Trophoblast cell (in vitro differentiated cells and primary cell): Measurements from ENCODE around the gene EYS.

Experiments
- DNase-seq, 2 donors: peaks; one replicate each; pipeline ENCODE4 v3.0.0-alpha.2; 2016
- H2AFZ ChIP-seq: 2 replicates; pipeline ENCODE4 v1.6.1; 2013; ENCODE audit warnings: low read length, moderate library complexity, mild to moderate bottlenecking; ENCODE audit not compliant: insufficient read depth, poor library complexity
- H2AK5ac ChIP-seq: 2 replicates; pipeline ENCODE4 v1.6.1; 2013; ENCODE audit warnings: mild to moderate bottlenecking, low read length
- H2BK120ac ChIP-seq: 2 replicates; pipeline ENCODE4 v1.6.1; 2013; ENCODE audit warnings: low read length, mild to moderate bottlenecking, moderate library complexity; ENCODE audit not compliant: insufficient read depth, poor library complexity
- H2BK12ac ChIP-seq: 2 replicates; pipeline ENCODE4 v1.6.1; 2013; ENCODE audit warnings: mild to moderate bottlenecking, low read length, moderate library complexity
- H2BK5ac ChIP-seq: 2 replicates; pipeline ENCODE4 v1.6.1; 2013; ENCODE audit warnings: low read length, low read depth, moderate library complexity, mild to moderate bottlenecking; ENCODE audit not compliant: poor library complexity
- H3K14ac ChIP-seq: 2 replicates; pipeline ENCODE4 v1.6.1; 2013; ENCODE audit warnings: mild to moderate bottlenecking, low read length
- H3K18ac ChIP-seq: 2 replicates; pipeline ENCODE4 v1.6.1; 2013; ENCODE audit warnings: mild to moderate bottlenecking, low read length
- H3K23ac ChIP-seq: 2 replicates; pipeline ENCODE4 v1.6.1; 2013; ENCODE audit warnings: low read length
- H3K27ac ChIP-seq: 2 replicates; pipeline ENCODE4 v1.5.1; 2013; ENCODE audit warnings: low read depth, mild to moderate bottlenecking, inconsistent platforms, low read length, moderate library complexity
- H3K27me3 ChIP-seq: 2 replicates; pipeline ENCODE4 v1.6.1; 2013; ENCODE audit warnings: inconsistent platforms, mild to moderate bottlenecking, low read length, moderate library complexity; ENCODE audit not compliant: insufficient read depth
- H3K36me3 ChIP-seq, 2 experiments: 1 replicate in 1 of 2; 2 replicates in 1 of 2; pipeline ENCODE4 v1.6.1; 2013; ENCODE audit warnings: low read length in 2 of 2, mild to moderate bottlenecking in 2 of 2, moderate library complexity in 1 of 2; ENCODE audit not compliant: insufficient read depth in 2 of 2, control insufficient read depth in 1 of 2
- H3K4ac ChIP-seq: 2 replicates; pipeline ENCODE4 v1.6.1; 2013; ENCODE audit warnings: low read depth, mild to moderate bottlenecking, low read length, moderate library complexity
- H3K4me1 ChIP-seq, 2 experiments: 1 replicate in 1 of 2; 2 replicates in 1 of 2; pipeline ENCODE4 v1.6.1; 2013; ENCODE audit warnings: low read length in 2 of 2, mild to moderate bottlenecking in 2 of 2, moderate library complexity in 1 of 2; ENCODE audit not compliant: insufficient read depth in 2 of 2, control insufficient read depth in 1 of 2
- H3K4me2 ChIP-seq: 2 replicates; pipeline ENCODE4 v1.6.1; 2013; ENCODE audit warnings: inconsistent platforms, mild to moderate bottlenecking, low read length, moderate library complexity
- H3K4me3 ChIP-seq: 2 replicates; pipeline ENCODE4 v1.5.1; 2013; ENCODE audit warnings: mild to moderate bottlenecking, low read depth, low read length, inconsistent platforms
- H3K79me1 ChIP-seq: one replicate; pipeline ENCODE4 v1.6.1; 2013; ENCODE audit warnings: low read length
- H3K79me2 ChIP-seq: 2 replicates; pipeline ENCODE4 v1.6.1; 2013; ENCODE audit warnings: low read length, mild to moderate bottlenecking; ENCODE audit not compliant: control insufficient read depth, insufficient read depth, poor library complexity
- H3K9ac ChIP-seq: 2 replicates; pipeline ENCODE4 v1.6.1; 2013; ENCODE audit warnings: mild to moderate bottlenecking, low read length
- H3K9me3 ChIP-seq: 2 replicates; pipeline ENCODE4 v1.6.1; 2013; ENCODE audit warnings: low read depth, mild to moderate bottlenecking, control low read depth, inconsistent platforms, low read length; ENCODE audit not compliant: insufficient read depth
- H4K12ac ChIP-seq: 2 replicates; pipeline ENCODE4 v1.6.1; 2013; ENCODE audit warnings: low read depth, mild to moderate bottlenecking, low read length, moderate library complexity
- H4K8ac ChIP-seq: 2 replicates; pipeline ENCODE4 v1.6.1; 2013; ENCODE audit warnings: low read depth, mild to moderate bottlenecking, low read length, moderate library complexity
- H4K91ac ChIP-seq: one replicate; pipeline ENCODE4 v1.6.1; 2013; ENCODE audit warnings: low read depth, mild to moderate bottlenecking, low read length, moderate library complexity
- WGBS: extraction: QIAGEN DNeasy Blood & Tissue Kit; methylation state at CpG from one replicate; pipeline ENCODE4 v1.1.7; 2013; ENCODE audit warnings: missing lambda C conversion rate; ENCODE audit not compliant: insufficient read length, insufficient coverage; ENCODE audit errors: extremely low coverage; 5-methylcytosine and 5-hydroxymethylcytosine counted together

Gene EYS

GRCh38 chr6:64815718-64816117 is 891.3 kb downstream of the EYS start:
- no peaks in the 10 kb centered on the region for H3K9me3 ChIP-seq
- no peak overlapping the region for H3K4ac ChIP-seq
- no peak overlapping the region for H2BK5ac ChIP-seq
- H3K23ac ChIP-seq: no peak overlapping the region
- no peaks in the 10 kb centered on the region for H3K79me2 ChIP-seq
- no peak overlapping the region for H4K91ac ChIP-seq
- H2AFZ ChIP-seq: no peak overlapping the region
- no peaks in the 10 kb centered on the region for H3K27me3 ChIP-seq
- no peak overlapping the region for H2BK12ac ChIP-seq
- H3K27ac ChIP-seq: no peak overlapping the region
- H3K36me3 ChIP-seq: no peaks in the 10 kb centered on the region
- no peak overlapping the region for H3K4me2 ChIP-seq
- no peak overlapping the region for H3K4me3 ChIP-seq
- H3K18ac ChIP-seq: no peak overlapping the region
- no peak overlapping the region for H3K9ac ChIP-seq
- H4K12ac ChIP-seq: no peak overlapping the region
- no peak overlapping the region for H3K14ac ChIP-seq
- DNase-seq: no peak
- no peak overlapping the region for H2BK120ac ChIP-seq
- no peaks in the 10 kb centered on the region for H3K4me1 ChIP-seq
- no peaks in the 10 kb centered on the region for H3K79me1 ChIP-seq
- no peak overlapping the region for H2AK5ac ChIP-seq
- no CpG with 5 or more reads among the region's 2 CpGs for WGBS
- H4K8ac ChIP-seq: no peak overlapping the region

- no peak overlapping the region for H2AFZ ChIP-seq
- no CpG with 5 or more reads among the region's 4 CpGs for WGBS
- no peaks in the 10 kb centered on the region for H3K9me3 ChIP-seq
These were observed 894.9 kb downstream of the EYS start for GRCh38 chr6:64812138-64812537.

DNA sequence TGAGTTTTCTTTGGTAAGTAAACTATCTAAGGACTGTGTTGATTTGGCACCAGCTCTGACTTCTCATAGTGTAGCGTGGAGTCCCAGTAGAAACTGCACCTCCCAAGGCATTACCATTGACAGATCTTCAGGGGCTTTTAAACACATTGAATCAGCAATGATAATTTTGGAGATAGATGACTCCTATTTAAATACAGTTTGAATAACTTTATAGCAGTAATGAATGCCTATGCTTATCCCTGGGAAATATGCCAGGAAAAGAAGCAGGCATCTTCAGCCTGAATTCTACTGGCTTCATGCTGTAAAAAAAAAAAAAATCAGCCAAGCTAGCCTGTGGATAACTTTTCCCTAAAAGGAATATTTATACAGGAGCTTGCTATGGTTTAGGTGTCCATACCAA is 895.9 kb downstream of the EYS start:
- Histone ChIP-seq H4K91ac (no peak overlapping the region), H3K23ac (no peak overlapping the region), H3K79me2 (no peaks in the 10 kb centered on the region), H4K12ac (no peak overlapping the region), H3K4me3 (no peak overlapping the region), H3K9me3 (no peaks in the 10 kb centered on the region), H2AFZ (no peak overlapping the region), H4K8ac (no peak overlapping the region), H3K14ac (no peak overlapping the region), H3K36me3 (no peaks in the 10 kb centered on the region), H3K18ac (no peak overlapping the region), H2BK5ac (no peak overlapping the region), H3K4me1 (no peaks in the 10 kb centered on the region), H3K4me2 (no peak overlapping the region), H3K27me3 (no peaks in the 10 kb centered on the region), H3K4ac (no peak overlapping the region), H2AK5ac (no peak overlapping the region), H2BK12ac (no peak overlapping the region), H3K79me1 (no peaks in the 10 kb centered on the region), H2BK120ac (no peak overlapping the region), H3K27ac (no peak overlapping the region), H3K9ac (no peak overlapping the region)
- DNase-seq: no peak
- WGBS: no CpG with 5 or more reads among the region's 1 CpG

More at GRCh38 chr6:64812138-64812537, 894.9 kb downstream of the EYS start:
- no peak overlapping the region for H2BK5ac ChIP-seq
- H3K4me1 ChIP-seq: no peaks in the 10 kb centered on the region
- H3K18ac ChIP-seq: no peak overlapping the region
- no peaks in the 10 kb centered on the region for H3K27me3 ChIP-seq
- no peak for DNase-seq
- no peak overlapping the region for H3K4me3 ChIP-seq
- no peak overlapping the region for H3K14ac ChIP-seq
- H3K79me2 ChIP-seq: no peaks in the 10 kb centered on the region
- no peak overlapping the region for H3K4ac ChIP-seq
- H2BK120ac ChIP-seq: no peak overlapping the region
- no peak overlapping the region for H4K91ac ChIP-seq
- H3K4me2 ChIP-seq: no peak overlapping the region
- no peak overlapping the region for H3K9ac ChIP-seq
- no peak overlapping the region for H3K23ac ChIP-seq
- no peaks in the 10 kb centered on the region for H3K79me1 ChIP-seq
- H3K27ac ChIP-seq: no peak overlapping the region
- no peak overlapping the region for H4K8ac ChIP-seq
- H4K12ac ChIP-seq: no peak overlapping the region
- H2AK5ac ChIP-seq: no peak overlapping the region
- no peak overlapping the region for H2BK12ac ChIP-seq
- H3K36me3 ChIP-seq: no peaks in the 10 kb centered on the region

- Histone ChIP-seq H3K14ac (no peak overlapping the region), H3K36me3 (no peaks in the 10 kb centered on the region), H2BK12ac (no peak overlapping the region), H3K4me3 (no peak overlapping the region), H3K27ac (no peak overlapping the region), H4K8ac (no peak overlapping the region), H3K27me3 (no peaks in the 10 kb centered on the region), H2AK5ac (no peak overlapping the region), H3K4ac (no peak overlapping the region), H4K12ac (no peak overlapping the region), H3K18ac (no peak overlapping the region), H2BK120ac (no peak overlapping the region), H3K9ac (no peak overlapping the region), H4K91ac (no peak overlapping the region), H2BK5ac (no peak overlapping the region), H3K4me2 (no peak overlapping the region), H2AFZ (no peak overlapping the region), H3K23ac (no peak overlapping the region), H3K4me1 (no peaks in the 10 kb centered on the region), H3K79me2 (no peaks in the 10 kb centered on the region), H3K79me1 (no peaks in the 10 kb centered on the region), H3K9me3 (peaks cover 6% of the 10 kb centered on the region)
- no CpG with 5 or more reads among the region's 2 CpGs for WGBS
- DNase-seq: no peak
These were observed 899.2 kb downstream of the EYS start for GRCh38 chr6:64807785-64808184.
